COR-L47 (cell line): ENCODE measurements around the gene MGAT4A.
A peak's percentile ranks its signal among the peaks of the same experiment; 100 is the strongest.

Source experiments
- DNase-seq: peaks from one replicate; lab custom pipeline; 2025; lab: John Stamatoyannopoulos, UW

Gene MGAT4A

GRCh38 chr2:98658816-98659490, 72.0 kb downstream of the MGAT4A start:
- DNase-seq = no peak

- DNase-seq = no peak
Measured at GRCh38 chr2:98656800-98657199, 74.1 kb downstream of the MGAT4A start.

GRCh38 chr2:98654699-98655495, 76.0 kb downstream of the MGAT4A start:
- DNase-seq = no peak

GRCh38 chr2:98650998-98651397, 79.9 kb downstream of the MGAT4A start:
- no peak for DNase-seq

- DNase-seq = no peak
Measured at GRCh38 chr2:98649992-98650375, 80.9 kb downstream of the MGAT4A start.

- DNase-seq = peak; percentile 66
Measured at GRCh38 chr2:98649135-98649991, 81.6 kb downstream of the MGAT4A start.

- DNase-seq = no peak
Measured at GRCh38 chr2:98648451-98648850, 82.5 kb downstream of the MGAT4A start.

GRCh38 chr2:98647636-98648035, 83.3 kb downstream of the MGAT4A start:
- DNase-seq = no peak

- no peak for DNase-seq
Measured at GRCh38 chr2:98643496-98644100, 87.3 kb downstream of the MGAT4A start.

- DNase-seq = no peak
Measured at GRCh38 chr2:98637401-98638147, 93.4 kb downstream of the MGAT4A start.

GRCh38 chr2:98634406-98635092, 96.4 kb downstream of the MGAT4A start:
- DNase-seq = no peak

GRCh38 chr2:98632351-98632750, 98.6 kb downstream of the MGAT4A start:
- DNase-seq = no peak

- no peak for DNase-seq
Measured at GRCh38 chr2:98623657-98624056, 107.3 kb downstream of the MGAT4A start.

- DNase-seq = no peak
Measured at GRCh38 chr2:98617149-98617548, 113.8 kb downstream of the MGAT4A start.

- no peak for DNase-seq
Measured at GRCh38 chr2:98615481-98615880, 115.5 kb downstream of the MGAT4A start.

GRCh38 chr2:98614024-98614739, 116.8 kb downstream of the MGAT4A start:
- no peak for DNase-seq

- DNase-seq = no peak
Measured at GRCh38 chr2:98608962-98609604, 121.8 kb downstream of the MGAT4A start.

GRCh38 chr2:98608116-98608961, 122.6 kb downstream of the MGAT4A start, which contains the start of the genes COA5 and UNC50:
COA5 (minus strand) TSS chr2:98608512; CDS start chr2:98608405, 107 bp downstream.
UNC50 (plus strand) TSS chr2:98608589; CDS start chr2:98609760, 1,171 bp downstream.
- peak; percentile 79 for DNase-seq

GRCh38 chr2:98607741-98608115, 123.2 kb downstream of the MGAT4A start:
- DNase-seq = no peak
